HG02642 (cell line): Measurements from ENCODE around the gene SEMA6A.
"Not testable (repeated sequence)": the region's sequence is repeated elsewhere in the genome, so short reads cannot be mapped to it uniquely, and the experiment has no call there.

ENCODE experiments used
- ATAC-seq: cut with Tn5 transposase; IDR thresholded peaks from one replicate; pipeline ENCODE4 v1.9.1; 2021; ENCODE audit warnings: mild to moderate bottlenecking; ENCODE audit not compliant: unreplicated experiment, poor library complexity

The SEMA6A gene

GRCh38 chr5:116553366-116553765 lies 21.3 kb downstream of the SEMA6A start:
- ATAC-seq, result no peak

- ATAC-seq, result no peak
Observed at GRCh38 chr5:116550082-116550481, 24.5 kb downstream of the SEMA6A start.

- no peak for ATAC-seq
Observed at GRCh38 chr5:116546743-116547124, 27.9 kb downstream of the SEMA6A start.

- no peak for ATAC-seq
Observed at GRCh38 chr5:116546033-116546742, 28.4 kb downstream of the SEMA6A start.

- ATAC-seq, result not testable (repeated sequence)
Observed at GRCh38 chr5:116545465-116545864, 29.2 kb downstream of the SEMA6A start.

- ATAC-seq, result no peak
Observed at GRCh38 chr5:116544531-116545241, 29.9 kb downstream of the SEMA6A start.

GRCh38 chr5:116543501-116543900 lies 31.1 kb downstream of the SEMA6A start:
- no peak for ATAC-seq

GRCh38 chr5:116542619-116543018 lies 32.0 kb downstream of the SEMA6A start:
- no peak for ATAC-seq

- ATAC-seq, result no peak
Observed at GRCh38 chr5:116539222-116539621, 35.4 kb downstream of the SEMA6A start.

GRCh38 chr5:116536316-116537083 lies 38.1 kb downstream of the SEMA6A start:
- no peak for ATAC-seq

- ATAC-seq, result no peak
Observed at GRCh38 chr5:116534964-116535651, 39.5 kb downstream of the SEMA6A start.

GRCh38 chr5:116532762-116533525 lies 41.7 kb downstream of the SEMA6A start:
- ATAC-seq, result peak; percentile 61

- no peak for ATAC-seq
Observed at GRCh38 chr5:116531635-116532034, 43.0 kb downstream of the SEMA6A start.

GRCh38 chr5:116531117-116531516 lies 43.5 kb downstream of the SEMA6A start:
- ATAC-seq, result no peak

- ATAC-seq, result no peak
Observed at GRCh38 chr5:116530276-116530675, 44.3 kb downstream of the SEMA6A start.

GRCh38 chr5:116529615-116530014 lies 45.0 kb downstream of the SEMA6A start:
- no peak for ATAC-seq

GRCh38 chr5:116528519-116529234 lies 45.9 kb downstream of the SEMA6A start:
- ATAC-seq, result no peak

GRCh38 chr5:116527582-116527981 lies 47.0 kb downstream of the SEMA6A start:
- ATAC-seq, result no peak

GRCh38 chr5:116525674-116526073 lies 48.9 kb downstream of the SEMA6A start:
- ATAC-seq, result no peak
